Adrenal gland (tissue), 12 donors: Measurements from ENCODE around the gene ARPC5L. TPM values are rescaled to one million over a fixed set of nuclear protein-coding genes. Genes with fewer than 3 reads are reported as not detected.
A peak's percentile ranks its signal among the peaks of the same experiment; 100 is the strongest.

ENCODE experiments used
- DNase-seq, 7 donors: peaks; one replicate each; pipeline ENCODE4 v3.0.0-alpha.2; 2019 to 2020
- H3K27ac ChIP-seq, 5 donors: fragments of 200-600 bp; sonication (generic) in 4 of 5; 1 replicate in 3 of 5; 2 replicates in 2 of 5; pipeline versions ENCODE4 v1.5.1 to v1.8.0; 2016 to 2020; ENCODE audit warnings: mild to moderate bottlenecking in 1 of 5
- H3K27me3 ChIP-seq: fragments of 200-600 bp; 2 replicates; pipeline ENCODE4 v1.8.0; 2021
- H3K36me3 ChIP-seq, 2 donors: fragments of 200-600 bp; replicated peaks in 1 of 2; 1 replicate in 1 of 2; 2 replicates in 1 of 2; pipeline versions ENCODE4 v1.5.1 to v1.8.0; 2018 to 2022
- H3K4me1 ChIP-seq, 2 donors: fragments of 200-600 bp; replicated peaks in 1 of 2; 1 replicate in 1 of 2; 2 replicates in 1 of 2; pipeline versions ENCODE4 v1.5.1 to v1.8.0; 2018 to 2021
- H3K4me3 ChIP-seq, 4 donors: fragments of 200-600 bp; sonication (generic) in 3 of 4; one replicate each; pipeline ENCODE4 v1.5.1; 2016 to 2018
- H3K9me3 ChIP-seq, 3 donors: fragments of 200-600 bp; sonication (generic) in 1 of 3; replicated peaks in 1 of 3; 1 replicate in 2 of 3; 2 replicates in 1 of 3; pipeline versions ENCODE4 v1.5.1 to v1.8.0; 2016 to 2021
- POLR2A ChIP-seq, 2 donors: fragments of 450-650 bp; IDR thresholded peaks; one replicate each; pipeline ENCODE4 v1.6.1; 2017; ENCODE audit warnings: antibody characterized with exemption in 2 of 2, mild to moderate bottlenecking in 2 of 2, moderate library complexity in 1 of 2
- WGBS, 4 donors: extraction: QIAGEN DNeasy Blood & Tissue Kit in 2 of 4; methylation state at CpG; one replicate each; pipeline versions ENCODE4 v1.1.5 to v1.1.7; 2013 to 2017; 5-methylcytosine and 5-hydroxymethylcytosine counted together
- intact Hi-C, 2 donors: fragments of 100-400 bp; cut with DNase I; formaldehyde crosslinking; loops; one replicate each; pipeline versions ENCODE4 v1.14.1 to v1.15.0; 2022 to 2023
- polyA plus RNA-seq, 3 donors: library from polyadenylated mRNA; stranded (reverse); fragments of 200-250 nt in 2 of 3; fragments of 350-450 nt in 1 of 3; fragmentation: Illumina TruSeq in 1 of 3; extraction: RNeasy Lipid Tissue Mini Kit (QIAGEN cat#74804) in 1 of 3; gene quantifications; one replicate each; pipeline ENCODE4 v1.2.3, GENCODE V29; 2013 to 2014
- total RNA-seq, 9 donors: library from RNA; depleted of rRNA in 4 of 9; stranded (reverse); fragments of >200 nt in 4 of 9; fragments of 120-200 nt in 1 of 9; fragmentation: NEBNext Ultra II Directional in 1 of 9; extraction: Animal tissue kit (Norgen Biotek cat#: 25700) in 1 of 9; gene quantifications; one replicate each; pipeline versions ENCODE4 v1.1.0 to v1.2.4, GENCODE V29; 2013 to 2023
- TF ChIP-seq, protein P1 (sequence below), 6 experiments: fragments of 450-650 bp in 4 of 6; fragments of 200-600 bp in 2 of 6; sonication (generic) in 1 of 6; IDR thresholded peaks; 1 replicate in 5 of 6; 2 replicates in 1 of 6; pipeline versions ENCODE4 v1.5.1 to v1.8.0; 2016 to 2021; ENCODE audit warnings: antibody characterized with exemption in 6 of 6, mild to moderate bottlenecking in 2 of 6, moderate library complexity in 1 of 6
- donor health status: healthy with polysubstance abuse.
- donor health status: Bipolar disorder and iron deficiency.
- donor health status: DM: yes; HTN: yes; CAD: no.
- donor health status: DM: no; HTN: no; CAD: no.
- donor health status: DM: no; HTN: no; CAD: no.
- donor health status: DM: yes; HTN: yes; CAD: no.

The ARPC5L gene
- total and polyA plus RNA-seq, 12 donors = 20.7 to 97.6 (median 38.3) TPM

DNA sequence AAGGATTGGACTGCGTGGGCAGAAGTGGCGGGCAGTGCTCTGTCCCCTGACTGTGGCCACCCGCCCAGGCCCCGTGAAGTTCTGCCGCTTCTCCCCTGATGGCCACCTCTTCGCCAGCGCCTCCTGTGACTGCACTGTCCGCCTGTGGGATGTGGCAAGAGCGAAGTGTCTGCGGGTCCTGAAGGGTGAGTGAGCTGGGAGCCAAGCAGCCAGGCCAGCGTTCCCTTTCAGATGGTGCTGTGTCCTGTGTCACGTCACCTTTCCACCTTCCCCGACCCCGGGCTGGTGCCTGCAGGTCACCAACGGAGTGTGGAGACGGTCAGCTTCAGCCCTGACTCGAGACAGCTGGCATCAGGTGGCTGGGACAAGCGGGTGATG is 6.4 kb upstream of the ARPC5L start:
- WGBS, 4 donors = 81 to 100% (median 88%) methylated on average over 1 to 18 of the region's 18 CpGs
- Histone ChIP-seq H3K4me1 (peaks cover 9 to 33% of the 10 kb centered on the region in 2 donors), H3K9me3 (no peaks in the 10 kb centered on the region), H3K4me3 (no peak overlapping the region), H3K27me3 (no peaks in the 10 kb centered on the region), H3K36me3 (peaks cover 0 to 37% of the 10 kb centered on the region in 2 donors), H3K27ac (no peak overlapping the region)
- intact Hi-C loops = loop anchor here in 1 of 2 donors (10.0 kb wide), 1 partner anchor 519 kb away; no protein-coding TSS in a partner anchor
- no peak for DNase-seq
- TF ChIP-seq, protein P1, sequence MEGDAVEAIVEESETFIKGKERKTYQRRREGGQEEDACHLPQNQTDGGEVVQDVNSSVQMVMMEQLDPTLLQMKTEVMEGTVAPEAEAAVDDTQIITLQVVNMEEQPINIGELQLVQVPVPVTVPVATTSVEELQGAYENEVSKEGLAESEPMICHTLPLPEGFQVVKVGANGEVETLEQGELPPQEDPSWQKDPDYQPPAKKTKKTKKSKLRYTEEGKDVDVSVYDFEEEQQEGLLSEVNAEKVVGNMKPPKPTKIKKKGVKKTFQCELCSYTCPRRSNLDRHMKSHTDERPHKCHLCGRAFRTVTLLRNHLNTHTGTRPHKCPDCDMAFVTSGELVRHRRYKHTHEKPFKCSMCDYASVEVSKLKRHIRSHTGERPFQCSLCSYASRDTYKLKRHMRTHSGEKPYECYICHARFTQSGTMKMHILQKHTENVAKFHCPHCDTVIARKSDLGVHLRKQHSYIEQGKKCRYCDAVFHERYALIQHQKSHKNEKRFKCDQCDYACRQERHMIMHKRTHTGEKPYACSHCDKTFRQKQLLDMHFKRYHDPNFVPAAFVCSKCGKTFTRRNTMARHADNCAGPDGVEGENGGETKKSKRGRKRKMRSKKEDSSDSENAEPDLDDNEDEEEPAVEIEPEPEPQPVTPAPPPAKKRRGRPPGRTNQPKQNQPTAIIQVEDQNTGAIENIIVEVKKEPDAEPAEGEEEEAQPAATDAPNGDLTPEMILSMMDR (IDR thresholded peaks at IDR 0.05) = no peak
- no peak for TF ChIP-seq POLR2A (IDR thresholded peaks at IDR 0.05)

DNA sequence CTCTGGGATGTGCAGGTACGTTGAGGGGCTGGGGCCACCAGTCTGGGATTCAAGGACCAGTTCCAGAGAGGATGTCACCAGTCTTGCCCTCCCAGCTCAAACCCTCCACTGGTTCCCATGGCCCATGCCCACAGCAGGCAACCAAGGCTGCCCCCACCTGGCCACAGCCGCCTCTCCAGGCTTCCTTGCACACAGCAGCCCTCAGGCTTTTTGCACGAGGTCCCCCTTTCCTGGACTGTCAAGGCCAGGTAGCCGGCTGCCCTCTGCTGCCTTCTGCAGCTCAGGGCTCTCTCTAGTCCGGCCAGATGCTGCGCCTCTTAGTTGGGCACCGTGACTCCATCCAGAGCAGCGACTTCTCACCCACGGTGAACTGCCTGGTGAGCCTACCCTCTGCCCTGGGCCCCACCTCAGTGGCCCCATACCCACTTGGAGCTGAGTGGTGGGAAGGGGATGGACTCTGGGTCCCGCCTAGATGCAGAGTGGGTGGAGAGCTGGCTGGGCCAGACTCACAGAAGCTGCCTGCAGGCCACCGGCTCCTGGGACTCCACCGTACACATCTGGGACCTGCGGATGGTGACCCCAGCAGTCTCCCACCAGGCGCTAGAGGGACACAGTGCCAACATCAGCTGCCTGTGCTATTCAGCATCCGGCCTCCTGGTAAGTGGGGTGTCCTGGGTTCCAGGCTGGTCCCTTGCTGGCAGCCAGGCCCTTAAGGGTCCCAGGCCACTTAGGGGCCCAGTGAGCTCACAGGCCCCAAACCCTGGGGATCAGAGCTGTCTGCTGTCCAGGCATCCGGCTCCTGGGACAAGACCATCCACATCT is 5.8 kb upstream of the ARPC5L start:
- no peak for TF ChIP-seq POLR2A (IDR thresholded peaks at IDR 0.05)
- TF ChIP-seq, protein P1 (IDR thresholded peaks at IDR 0.05) = peak in 2 of 6 experiments; percentile 6 to 20
- intact Hi-C loops = loop anchor here in 1 of 2 donors (10.0 kb wide), 1 partner anchor 519 kb away; no protein-coding TSS in a partner anchor
- WGBS, 4 donors = 55 to 76% (median 61%) methylated on average over 5 to 16 of the region's 16 CpGs
- peaks cover 15 to 39% of the 10 kb centered on the region in 2 donors for H3K4me1 ChIP-seq
- H3K9me3 ChIP-seq = no peaks in the 10 kb centered on the region
- H3K27ac ChIP-seq = no peak overlapping the region
- H3K36me3 ChIP-seq = peaks cover 0 to 38% of the 10 kb centered on the region in 2 donors
- peak in 3 of 7 donors; percentile 37 to 53 (median 41) for DNase-seq
- no peak overlapping the region for H3K4me3 ChIP-seq
- no peaks in the 10 kb centered on the region for H3K27me3 ChIP-seq

DNA sequence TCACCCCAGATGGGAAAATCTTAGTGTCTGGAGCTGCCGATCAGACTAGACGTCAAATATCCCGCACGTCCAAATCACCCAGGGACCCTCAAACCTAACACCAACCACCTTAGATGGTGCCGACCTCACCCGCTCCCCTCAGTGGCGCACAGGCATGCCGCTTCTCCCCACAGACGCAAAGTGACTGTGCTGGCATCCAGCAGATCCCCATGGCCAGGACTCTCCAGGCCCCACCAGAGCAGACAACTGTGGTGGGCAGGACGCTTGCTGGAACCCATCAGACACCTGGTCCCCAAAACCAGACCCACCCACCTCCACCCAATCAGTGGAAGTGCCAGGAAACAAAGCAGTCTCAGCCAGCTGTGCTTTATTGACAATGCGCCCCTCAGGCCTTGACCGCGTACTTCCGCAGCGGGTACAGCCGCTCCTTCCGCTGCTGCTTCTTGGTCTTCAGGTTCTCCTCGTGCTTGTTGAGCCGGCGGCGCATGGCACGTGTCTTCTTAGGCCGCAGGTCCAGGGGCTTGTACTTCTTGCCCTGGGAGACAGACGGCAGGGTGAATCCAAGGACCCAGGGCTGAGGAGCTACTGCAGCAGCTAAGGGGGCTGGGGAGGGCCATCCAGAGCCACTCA is 4.3 kb upstream of the ARPC5L start:
- Histone ChIP-seq H3K27ac (no peak overlapping the region), H3K36me3 (peaks cover 0 to 38% of the 10 kb centered on the region in 2 donors), H3K9me3 (no peaks in the 10 kb centered on the region), H3K4me3 (no peak overlapping the region), H3K27me3 (no peaks in the 10 kb centered on the region), H3K4me1 (peaks cover 15 to 38% of the 10 kb centered on the region in 2 donors)
- TF ChIP-seq, protein P1 (IDR thresholded peaks at IDR 0.05) = no peak
- TF ChIP-seq POLR2A (IDR thresholded peaks at IDR 0.05) = no peak
- 83 to 100% (median 86%) methylated on average over 3 to 24 of the region's 24 CpGs for WGBS, 4 donors
- intact Hi-C loops = loop anchor here in 1 of 2 donors (10.0 kb wide), 1 partner anchor 517 kb away; no protein-coding TSS in a partner anchor
- DNase-seq = no peak

DNA sequence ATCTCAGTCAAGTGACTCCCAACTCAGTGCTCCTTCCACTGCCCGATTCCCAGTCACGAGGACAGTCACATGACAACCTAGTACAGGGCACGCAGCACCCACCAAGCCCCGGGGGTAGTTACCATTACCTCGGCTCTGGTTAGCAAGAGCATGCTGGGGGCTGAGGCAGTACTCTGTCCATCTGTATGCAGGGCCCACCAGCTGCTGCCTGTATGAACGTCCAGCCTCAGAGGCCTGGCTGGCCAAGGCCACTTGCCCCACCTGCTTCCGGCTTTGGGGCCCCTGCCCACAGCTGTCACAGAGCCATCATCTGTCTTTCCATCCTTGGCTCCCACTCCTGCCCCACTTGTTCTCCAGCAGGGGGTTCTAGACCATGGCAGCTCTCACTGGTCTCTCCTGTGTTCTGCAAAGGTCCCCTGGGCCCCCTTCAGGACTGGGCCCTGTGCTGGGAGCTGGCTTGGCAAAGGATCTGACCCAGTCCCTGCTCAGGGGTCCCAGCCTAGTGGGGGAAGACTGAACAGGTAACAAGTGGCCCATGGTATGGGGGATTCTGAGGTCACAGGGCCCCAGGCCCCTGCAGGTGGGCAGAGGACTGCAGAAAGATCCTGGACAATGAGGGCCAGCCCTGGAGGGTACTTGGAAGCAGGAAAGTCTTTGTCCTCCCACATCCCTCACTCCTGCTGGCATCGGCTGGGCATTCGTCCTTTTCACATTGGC is 3.4 kb upstream of the ARPC5L start:
- WGBS, 4 donors = 41 to 90% (median 61%) methylated on average over 2 to 9 of the region's 9 CpGs
- intact Hi-C loops = loop anchor here in 1 of 2 donors (10.0 kb wide), 1 partner anchor 516 kb away; no protein-coding TSS in a partner anchor
- Histone ChIP-seq H3K4me1 (peaks cover 15 to 36% of the 10 kb centered on the region in 2 donors), H3K27me3 (no peaks in the 10 kb centered on the region), H3K9me3 (no peaks in the 10 kb centered on the region), H3K4me3 (no peak overlapping the region), H3K27ac (no peak overlapping the region), H3K36me3 (peaks cover 0 to 38% of the 10 kb centered on the region in 2 donors)
- DNase-seq = no peak
- TF ChIP-seq POLR2A (IDR thresholded peaks at IDR 0.05) = no peak
- TF ChIP-seq, protein P1 (IDR thresholded peaks at IDR 0.05) = no peak
